Measurements from ENCODE around the gene CACNA1S. TPM values are rescaled to one million over a fixed set of nuclear protein-coding genes. Genes with fewer than 3 reads are reported as not detected.

CACNA1S gene
- total and polyA plus RNA-seq, 2 of the 13 experiments (the other 11 are each of a cell fraction or from before 2014, with no cell fraction given), result not detected

- TF ChIP-seq MAFF (IDR thresholded peaks at IDR 0.05; ENCODE audit: low read depth, low read length), result no peak
- no peak for TF ChIP-seq ATRX (CRISPR knock-in tag; IDR thresholded peaks at IDR 0.05; ENCODE audit: borderline replicate concordance)
These were observed 28.5 kb downstream of the CACNA1S start (continued) for GRCh38 chr1:201083741-201084140.

- FAIRE-seq (no peak), ATAC-seq (no peak), DNase-seq (ENCODE audit: low spot score) (no peak)
- in situ Hi-C loops (cut with HindIII; ENCODE audit: extremely low pct_ligation_motif_present, low pct_unique_long_range_greater_than_20kb) (no loop called here), intact Hi-C loops (cut with micrococcal nuclease; ENCODE audit: unreplicated experiment) (no loop called here)
- Histone ChIP-seq H3K36me3 (replicated peaks in 1 of 2; ENCODE audit: control insufficient read depth in 1 of 2, insufficient read depth in 2 of 2, low read length in 2 of 2) (no peaks in the 10 kb centered on the region), H3K27me3 (ENCODE audit: control insufficient read depth in 1 of 2, insufficient read depth in 2 of 2, low read length in 2 of 2) (peaks cover 4 to 46% of the 10 kb centered on the region in 2 experiments), H3K27ac (ENCODE audit: extremely low read length, insufficient read depth, low read length) (no peak overlapping the region), H2AFZ (ENCODE audit: low read length) (no peak overlapping the region), H3K9me3 (ENCODE audit: low read length) (no peaks in the 10 kb centered on the region), H3K4me3 (replicated peaks in 1 of 3; ENCODE audit: insufficient read depth in 1 of 3, low read depth in 2 of 3, low read length in 3 of 3) (no peak overlapping the region), H3K4me1 (ENCODE audit: insufficient read depth, low read length) (no peaks in the 10 kb centered on the region), H3K79me2 (ENCODE audit: insufficient read depth, low read length) (no peaks in the 10 kb centered on the region), H3K9ac (ENCODE audit: insufficient read depth, low read depth, low read length) (no peak overlapping the region), H3K4me2 (ENCODE audit: low read depth, low read length) (no peak overlapping the region), H4K20me1 (ENCODE audit: insufficient read depth, low read length) (no peaks in the 10 kb centered on the region)
- CTCF ChIA-PET (ENCODE audit: low intra/inter-chr PET ratio, low total read pairs), result no interaction called here
- no peak for TF ChIP-seq POLR2G (IDR thresholded peaks at IDR 0.05; ENCODE audit: low read depth, low read length)
- no peak for TF ChIP-seq HNRNPL (IDR thresholded peaks at IDR 0.05; ENCODE audit: low read depth, low read length)
- no peak for TF ChIP-seq MNT (IDR thresholded peaks at IDR 0.05)
- TF ChIP-seq KLF16 (CRISPR knock-in tag; IDR thresholded peaks at IDR 0.05), result no peak
- TF ChIP-seq TFAP4 (IDR thresholded peaks at IDR 0.05; ENCODE audit: borderline replicate concordance, low read depth), result no peak
- no peak for TF ChIP-seq NPAS2 (CRISPR knock-in tag; IDR thresholded peaks at IDR 0.05; ENCODE audit: borderline replicate concordance)
- TF ChIP-seq KDM5A (IDR thresholded peaks at IDR 0.05; ENCODE audit: borderline replicate concordance, low read length), result no peak
- no peak for TF ChIP-seq RFX5 (IDR thresholded peaks at IDR 0.05; ENCODE audit: low read depth, low read length)
- no peak for TF ChIP-seq ZNF350 (CRISPR knock-in tag; IDR thresholded peaks at IDR 0.05; ENCODE audit: borderline replicate concordance, low read depth)
- TF ChIP-seq HNF1B (CRISPR knock-in tag; IDR thresholded peaks at IDR 0.05), result no peak
- no peak for TF ChIP-seq ATF4 (CRISPR knock-in tag; IDR thresholded peaks at IDR 0.05)
- TF ChIP-seq ZBTB14 (CRISPR knock-in tag; IDR thresholded peaks at IDR 0.05), result no peak
- no TSS peak for BruUV-seq (replicated peaks)
- WGBS (ENCODE audit: low lambda C conversion rate), result 10% methylated on average over 3 of the region's 3 CpGs
- POLR2A ChIA-PET, result no interaction called here
These were observed 32.1 kb downstream of the CACNA1S start for GRCh38 chr1:201080135-201080534.
